WI38 (cell line): ENCODE measurements around the gene ZNF655.
"Not testable (repeated sequence)": the region's sequence is repeated elsewhere in the genome, so short reads cannot be mapped to it uniquely, and the experiment has no call there.

Source experiments
- H3K4me3 ChIP-seq: 2 replicates; pipeline ENCODE4 v1.5.1; 2011; ENCODE audit warnings: low read depth, mild to moderate bottlenecking, control low read depth, low read length
- CTCF ChIP-seq: IDR thresholded peaks from 2 replicates; pipeline ENCODE4 v1.5.1; 2012; ENCODE audit warnings: low read depth, mild to moderate bottlenecking, control low read depth, low read length

ZNF655 gene

GRCh38 chr7:99561737-99562051 lies 3.3 kb downstream of the ZNF655 start:
- no peak overlapping the region for H3K4me3 ChIP-seq
- no peak for TF ChIP-seq CTCF

- no peak for TF ChIP-seq CTCF
- H3K4me3 ChIP-seq: peak overlapping the region; percentile 27; the same call in 1 of the 2 replicates
Measured at GRCh38 chr7:99562114-99562784, 3.8 kb downstream of the ZNF655 start.

GRCh38 chr7:99562832-99563231 lies 4.4 kb downstream of the ZNF655 start:
- peak overlapping the region; percentile 27; the same call in 1 of the 2 replicates for H3K4me3 ChIP-seq
- TF ChIP-seq CTCF: no peak

GRCh38 chr7:99563650-99564049 lies 5.2 kb downstream of the ZNF655 start:
- no peak for TF ChIP-seq CTCF
- H3K4me3 ChIP-seq: peak overlapping the region; percentile 14; the same call in 1 of the 2 replicates

GRCh38 chr7:99568770-99569169 lies 10.3 kb downstream of the ZNF655 start:
- H3K4me3 ChIP-seq: not testable (repeated sequence)

- no peak overlapping the region for H3K4me3 ChIP-seq
- TF ChIP-seq CTCF: no peak
Measured at GRCh38 chr7:99571768-99572167, 13.3 kb downstream of the ZNF655 start.

GRCh38 chr7:99573257-99573656 lies 14.8 kb downstream of the ZNF655 start:
- H3K4me3 ChIP-seq: no peak overlapping the region
- TF ChIP-seq CTCF: no peak

- TF ChIP-seq CTCF: no peak
- no peak overlapping the region for H3K4me3 ChIP-seq
Measured at GRCh38 chr7:99576251-99576650, 17.8 kb downstream of the ZNF655 start.
